NOMO-1 (cell line): Measurements from ENCODE around the gene CTDP1.
"Not testable (repeated sequence)": the region's sequence is repeated elsewhere in the genome, so short reads cannot be mapped to it uniquely, and the experiment has no call there.

Experiments used
- DNase-seq, 2 experiments: peaks; one replicate each; lab custom pipeline; 2025; ENCODE audit not compliant: unreplicated experiment in 2 of 2; lab: John Stamatoyannopoulos, UW

CTDP1 gene

GRCh38 chr18:79738041-79738461 lies 58.4 kb downstream of the CTDP1 start:
- no peak for DNase-seq

GRCh38 chr18:79738581-79739439 lies 59.2 kb downstream of the CTDP1 start:
- DNase-seq: no peak

GRCh38 chr18:79739440-79739778 lies 59.8 kb downstream of the CTDP1 start:
- no peak for DNase-seq

GRCh38 chr18:79740047-79740446 lies 60.4 kb downstream of the CTDP1 start:
- DNase-seq: not testable (repeated sequence)

GRCh38 chr18:79740521-79741361 lies 61.1 kb downstream of the CTDP1 start:
- no peak for DNase-seq

- DNase-seq: no peak
Observed at GRCh38 chr18:79741362-79741700, 61.7 kb downstream of the CTDP1 start.

GRCh38 chr18:79742076-79742475 lies 62.5 kb downstream of the CTDP1 start:
- no peak for DNase-seq

- DNase-seq: no peak
Observed at GRCh38 chr18:79744625-79745024, 65.0 kb downstream of the CTDP1 start.

GRCh38 chr18:79746730-79747129 lies 67.1 kb downstream of the CTDP1 start:
- no peak for DNase-seq

GRCh38 chr18:79747156-79747845 lies 67.7 kb downstream of the CTDP1 start:
- no peak for DNase-seq

GRCh38 chr18:79748321-79749180 lies 68.9 kb downstream of the CTDP1 start:
- DNase-seq: no peak

- DNase-seq: no peak
Observed at GRCh38 chr18:79749251-79750191, 69.9 kb downstream of the CTDP1 start.

- no peak for DNase-seq
Observed at GRCh38 chr18:79750980-79751571, 71.5 kb downstream of the CTDP1 start.

- DNase-seq: not testable (repeated sequence)
Observed at GRCh38 chr18:79751918-79752578, 72.4 kb downstream of the CTDP1 start.

- DNase-seq: not testable (repeated sequence)
Observed at GRCh38 chr18:79752946-79753345, 73.3 kb downstream of the CTDP1 start.

GRCh38 chr18:79753391-79753851 lies 73.8 kb downstream of the CTDP1 start:
- no peak for DNase-seq

GRCh38 chr18:79754022-79754761 lies 74.6 kb downstream of the CTDP1 start:
- no peak for DNase-seq
